Neural cell (in vitro differentiated cells): Measurements from ENCODE around the gene SLC12A7. TPM values are rescaled to one million over a fixed set of nuclear protein-coding genes. Genes with fewer than 3 reads are reported as not detected.
"Not testable (repeated sequence)": the region's sequence is repeated elsewhere in the genome, so short reads cannot be mapped to it uniquely, and the experiment has no call there.

Experiments used
- H2AFZ ChIP-seq: fragments of 200-600, 300-800 bp; sonication (generic), shearing (Covaris generic); 2 replicates; pipeline ENCODE4 v1.6.0; 2014; ENCODE audit warnings: low read depth, mild to moderate bottlenecking, antibody characterized with exemption, low read length, moderate library complexity
- H3F3A ChIP-seq: fragments of 200-600 bp; shearing (Covaris generic); 2 replicates; pipeline ENCODE4 v1.6.1; 2016; ENCODE audit warnings: mild to moderate bottlenecking, moderate library complexity, mixed read lengths, antibody characterized with exemption, low read length; ENCODE audit not compliant: insufficient read depth, poor library complexity, severe bottlenecking
- H3K27ac ChIP-seq: fragments of 200-600, 300-800 bp; sonication (generic), shearing (Covaris generic); 2 replicates; pipeline ENCODE4 v1.5.1; 2014; ENCODE audit warnings: mild to moderate bottlenecking, low read length, moderate library complexity
- H3K27me3 ChIP-seq: fragments of 300-800, 200-600 bp; sonication (generic), shearing (Covaris generic); 2 replicates; pipeline ENCODE4 v1.6.0; 2014; ENCODE audit warnings: mild to moderate bottlenecking, low read depth, low read length, moderate library complexity; ENCODE audit not compliant: insufficient read depth
- H3K36me3 ChIP-seq: fragments of 300-800, 200-600 bp; sonication (generic), shearing (Covaris generic); 2 replicates; pipeline ENCODE4 v1.5.1; 2014; ENCODE audit warnings: mild to moderate bottlenecking, antibody characterized with exemption, low read length, moderate library complexity; ENCODE audit not compliant: insufficient read depth
- H3K4me2 ChIP-seq: fragments of 300-800, 200-600 bp; sonication (generic), shearing (Covaris generic); 2 replicates; pipeline ENCODE4 v1.6.0; 2014; ENCODE audit warnings: mild to moderate bottlenecking, low read length
- H3K4me3 ChIP-seq: fragments of 300-800, 200-600 bp; sonication (generic), shearing (Covaris generic); 2 replicates; pipeline ENCODE4 v1.5.1; 2014; ENCODE audit warnings: mild to moderate bottlenecking, low read length, moderate library complexity
- H3K79me2 ChIP-seq: fragments of 200-600 bp; shearing (Covaris generic); replicated peaks from 2 replicates; pipeline ENCODE4 v1.6.0; 2014; ENCODE audit warnings: mild to moderate bottlenecking, low read length, moderate library complexity; ENCODE audit not compliant: insufficient read depth
- H3K9ac ChIP-seq: fragments of 300-800, 200-600 bp; sonication (generic), shearing (Covaris generic); 2 replicates; pipeline ENCODE4 v1.6.1; 2016; ENCODE audit warnings: mild to moderate bottlenecking, low read length, mixed read lengths
- H3K9me2 ChIP-seq: fragments of 200-600 bp; shearing (Covaris generic); 2 replicates; pipeline ENCODE4 v1.6.1; 2016; ENCODE audit warnings: mild to moderate bottlenecking, low read length, mixed read lengths; ENCODE audit not compliant: insufficient read depth
- H3K9me3 ChIP-seq: fragments of 200-600, 300-800 bp; sonication (generic), shearing (Covaris generic); 2 replicates; pipeline ENCODE4 v1.6.1; 2016; ENCODE audit warnings: mild to moderate bottlenecking, mixed run types, low read length, moderate library complexity, mixed read lengths
- H4K20me1 ChIP-seq: fragments of 200-600 bp; shearing (Covaris generic); 2 replicates; pipeline ENCODE4 v1.6.1; 2016; ENCODE audit warnings: mild to moderate bottlenecking, mixed run types; ENCODE audit not compliant: insufficient read depth
- CTCF ChIP-seq: fragments of 450-650 bp; IDR thresholded peaks from 2 replicates; pipeline ENCODE4 v1.5.1; 2014; ENCODE audit warnings: antibody characterized with exemption, mild to moderate bottlenecking, moderate library complexity; ENCODE audit not compliant: poor library complexity, severe bottlenecking
- EP300 ChIP-seq: fragments of 450-650 bp; conservative IDR thresholded peaks from 2 replicates; pipeline ENCODE4 v1.6.1; 2014; ENCODE audit warnings: antibody characterized with exemption, mild to moderate bottlenecking, moderate library complexity; ENCODE audit not compliant: poor library complexity, severe bottlenecking
- EZH2 ChIP-seq: fragments of 200-600, 300-800 bp; shearing (Covaris generic), sonication (generic); IDR thresholded peaks from 2 replicates; pipeline ENCODE4 v1.6.1; 2014; ENCODE audit warnings: antibody characterized with exemption, low read length, borderline replicate concordance, mild to moderate bottlenecking; ENCODE audit not compliant: insufficient read depth, poor library complexity, severe bottlenecking
- MXI1 ChIP-seq: fragments of 450-650 bp; conservative IDR thresholded peaks from 2 replicates; pipeline ENCODE4 v1.6.1; 2014; ENCODE audit warnings: antibody characterized with exemption, mild to moderate bottlenecking; ENCODE audit not compliant: poor library complexity, severe bottlenecking
- POLR2AphosphoS5 ChIP-seq: IDR thresholded peaks from 2 replicates; pipeline ENCODE4 v1.6.1; 2012
- RAD21 ChIP-seq: fragments of 450-650 bp; conservative IDR thresholded peaks from 2 replicates; pipeline ENCODE4 v1.6.1; 2014; ENCODE audit warnings: antibody characterized with exemption, mild to moderate bottlenecking, moderate library complexity
- REST ChIP-seq: IDR thresholded peaks from 2 replicates; pipeline ENCODE4 v1.6.1; 2012; ENCODE audit warnings: borderline replicate concordance
- SMC3 ChIP-seq: fragments of 450-650 bp; conservative IDR thresholded peaks from 2 replicates; pipeline ENCODE4 v1.6.1; 2014; ENCODE audit warnings: antibody characterized with exemption, mild to moderate bottlenecking, moderate library complexity; ENCODE audit not compliant: poor library complexity
- TAF1 ChIP-seq: IDR thresholded peaks from 2 replicates; pipeline ENCODE4 v1.6.1; 2012; ENCODE audit warnings: low read depth
- polyA plus RNA-seq: library from polyadenylated mRNA; depleted of rRNA; stranded (reverse); fragments of >200 nt; gene quantifications from 2 replicates; pipeline ENCODE4 v1.2.3, GENCODE V29; 2014

SLC12A7 gene
- polyA plus RNA-seq, 1 donor from 2014 or later, result 4.5 TPM

GRCh38 chr5:1027631-1028441, 84.0 kb downstream of the SLC12A7 start:
- no peaks in the 10 kb centered on the region for H3K79me2 ChIP-seq
- H3K9me2 ChIP-seq, result no peaks in the 10 kb centered on the region
- TF ChIP-seq SMC3 (no peak), EZH2 (no peak), RAD21 (no peak), POLR2AphosphoS5 (no peak), MXI1 (no peak), EP300 (no peak), REST (no peak), CTCF (no peak), TAF1 (no peak)
- no peaks in the 10 kb centered on the region for H4K20me1 ChIP-seq
- H3K9ac ChIP-seq, result no peak overlapping the region
- no peaks in the 10 kb centered on the region for H3F3A ChIP-seq
- no peak overlapping the region for H3K4me2 ChIP-seq
- no peak overlapping the region for H3K4me3 ChIP-seq
- H3K27me3 ChIP-seq, result no peaks in the 10 kb centered on the region
- no peak overlapping the region for H2AFZ ChIP-seq
- no peak overlapping the region for H3K27ac ChIP-seq
- no peaks in the 10 kb centered on the region for H3K9me3 ChIP-seq
- H3K36me3 ChIP-seq, result no peaks in the 10 kb centered on the region

GRCh38 chr5:1026700-1027621, 84.9 kb downstream of the SLC12A7 start:
- TF ChIP-seq RAD21, result no peak
- TF ChIP-seq CTCF, result no peak
- TF ChIP-seq POLR2AphosphoS5, result no peak
- TF ChIP-seq MXI1, result no peak
- TF ChIP-seq EP300, result no peak
- TF ChIP-seq SMC3, result no peak
- TF ChIP-seq REST, result no peak
- no peak for TF ChIP-seq EZH2
- TF ChIP-seq TAF1, result no peak
- Histone ChIP-seq H3K9me2 (no peaks in the 10 kb centered on the region), H3K4me2 (no peak overlapping the region), H3K9me3 (no peaks in the 10 kb centered on the region), H4K20me1 (no peaks in the 10 kb centered on the region), H3K27ac (no peak overlapping the region), H3K27me3 (no peaks in the 10 kb centered on the region), H3K79me2 (no peaks in the 10 kb centered on the region), H3K36me3 (no peaks in the 10 kb centered on the region), H2AFZ (no peak overlapping the region), H3K9ac (no peak overlapping the region), H3F3A (no peaks in the 10 kb centered on the region), H3K4me3 (no peak overlapping the region)

DNA sequence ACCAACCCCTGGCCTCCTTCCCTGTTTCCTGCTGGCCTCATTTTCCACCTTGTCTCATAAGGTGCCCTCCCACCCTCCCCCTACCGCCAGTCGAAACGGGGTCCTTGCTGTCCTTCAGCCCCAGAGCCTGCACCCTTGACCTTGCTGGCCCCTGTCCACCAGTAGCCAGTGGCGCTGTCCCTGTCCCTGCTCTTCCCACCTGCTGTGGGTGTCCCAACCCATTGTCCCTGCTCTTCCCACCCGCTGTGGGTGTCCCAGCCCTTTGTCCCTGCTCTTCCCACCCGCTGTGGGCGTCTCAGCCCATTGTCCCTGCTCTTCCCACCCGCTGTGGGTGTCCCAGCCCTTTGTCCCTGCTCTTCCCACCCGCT, 89.9 kb downstream of the SLC12A7 start:
- not testable (repeated sequence) for H3K36me3 ChIP-seq, H3K79me2 ChIP-seq, H3K4me2 ChIP-seq, H3K9me3 ChIP-seq, H3K4me3 ChIP-seq, H2AFZ ChIP-seq, H3K27me3 ChIP-seq, H3K27ac ChIP-seq, H3K9me2 ChIP-seq, H3F3A ChIP-seq, H4K20me1 ChIP-seq, H3K9ac ChIP-seq
